Measurements from ENCODE around the gene APOBEC3A.
"Not testable (repeated sequence)": the region's sequence is repeated elsewhere in the genome, so short reads cannot be mapped to it uniquely, and the experiment has no call there.

APOBEC3A gene

GRCh38 chr22:38959590-38959989, 2.2 kb downstream of the APOBEC3A start:
- DNase-seq (ENCODE audit: low spot score), result no peak

GRCh38 chr22:38960673-38961072, 3.3 kb downstream of the APOBEC3A start:
- DNase-seq (ENCODE audit: low spot score), result not testable (repeated sequence)

GRCh38 chr22:38963291-38963738, 5.9 kb downstream of the APOBEC3A start:
- not testable (repeated sequence) for DNase-seq (ENCODE audit: low spot score)

GRCh38 chr22:38963872-38964271, 6.5 kb downstream of the APOBEC3A start:
- DNase-seq (ENCODE audit: low spot score), result peak; percentile 53

GRCh38 chr22:38964306-38964705, 6.9 kb downstream of the APOBEC3A start:
- no peak for DNase-seq (ENCODE audit: low spot score)

GRCh38 chr22:38964989-38965388, 7.6 kb downstream of the APOBEC3A start:
- DNase-seq (ENCODE audit: low spot score), result no peak

GRCh38 chr22:38965614-38966379, 8.4 kb downstream of the APOBEC3A start:
- DNase-seq (ENCODE audit: low spot score), result no peak

- DNase-seq (ENCODE audit: low spot score), result no peak
Measured at GRCh38 chr22:38966380-38966702, 8.9 kb downstream of the APOBEC3A start.

GRCh38 chr22:38966942-38967341, 9.5 kb downstream of the APOBEC3A start:
- DNase-seq (ENCODE audit: low spot score), result no peak

- DNase-seq (ENCODE audit: low spot score), result no peak
Measured at GRCh38 chr22:38967451-38968450, 10.3 kb downstream of the APOBEC3A start.

- DNase-seq (ENCODE audit: low spot score), result no peak
Measured at GRCh38 chr22:38968801-38969200, 11.4 kb downstream of the APOBEC3A start.

GRCh38 chr22:38970551-38970950, 13.1 kb downstream of the APOBEC3A start:
- DNase-seq (ENCODE audit: low spot score), result no peak

GRCh38 chr22:38971202-38971601, 13.8 kb downstream of the APOBEC3A start:
- DNase-seq (ENCODE audit: low spot score), result no peak

GRCh38 chr22:38971791-38972190, 14.4 kb downstream of the APOBEC3A start:
- no peak for DNase-seq (ENCODE audit: low spot score)

GRCh38 chr22:38972558-38972957, 15.1 kb downstream of the APOBEC3A start:
- DNase-seq (ENCODE audit: low spot score), result no peak

GRCh38 chr22:38973289-38974169, 16.1 kb downstream of the APOBEC3A start:
- DNase-seq (ENCODE audit: low spot score), result no peak

GRCh38 chr22:38974170-38974825, 16.9 kb downstream of the APOBEC3A start:
- no peak for DNase-seq (ENCODE audit: low spot score)

- no peak for DNase-seq (ENCODE audit: low spot score)
Measured at GRCh38 chr22:38974826-38975175, 17.4 kb downstream of the APOBEC3A start.

GRCh38 chr22:38977289-38977688, 19.9 kb downstream of the APOBEC3A start:
- DNase-seq (ENCODE audit: low spot score), result not testable (repeated sequence)

GRCh38 chr22:38980587-38980986, 23.2 kb downstream of the APOBEC3A start:
- not testable (repeated sequence) for DNase-seq (ENCODE audit: low spot score)

Data from LoVo (cell line).